GM18499 (cell line): ENCODE results near the gene PRKCA.
"Not testable (repeated sequence)": the region's sequence is repeated elsewhere in the genome, so short reads cannot be mapped to it uniquely, and the experiment has no call there.

Experiments
- ATAC-seq: cut with Tn5 transposase; IDR thresholded peaks from one replicate; pipeline ENCODE4 v1.9.1; 2021; ENCODE audit warnings: moderate number of reproducible peaks; ENCODE audit not compliant: insufficient read depth, unreplicated experiment

The PRKCA gene

DNA sequence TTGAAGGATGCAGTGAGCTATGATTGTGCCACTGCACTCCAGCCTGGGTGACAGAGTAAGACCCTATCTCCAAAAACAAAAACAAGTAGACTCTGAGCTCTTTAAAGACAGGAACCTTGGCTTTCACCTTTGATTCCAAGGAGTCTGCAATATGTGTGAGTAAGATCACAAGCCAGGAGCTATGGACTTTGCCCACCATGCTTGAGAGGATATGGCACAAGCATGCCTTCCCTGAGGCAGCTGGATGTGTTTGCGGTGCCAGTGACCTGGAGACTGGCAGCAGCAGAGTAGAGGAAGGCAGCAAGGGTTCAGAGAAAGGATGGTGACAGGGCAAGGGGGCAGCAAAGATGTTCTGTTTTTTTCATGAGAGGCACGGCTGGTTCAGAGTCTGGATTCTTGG, 14.5 kb upstream of the PRKCA start:
- ATAC-seq = no peak

DNA sequence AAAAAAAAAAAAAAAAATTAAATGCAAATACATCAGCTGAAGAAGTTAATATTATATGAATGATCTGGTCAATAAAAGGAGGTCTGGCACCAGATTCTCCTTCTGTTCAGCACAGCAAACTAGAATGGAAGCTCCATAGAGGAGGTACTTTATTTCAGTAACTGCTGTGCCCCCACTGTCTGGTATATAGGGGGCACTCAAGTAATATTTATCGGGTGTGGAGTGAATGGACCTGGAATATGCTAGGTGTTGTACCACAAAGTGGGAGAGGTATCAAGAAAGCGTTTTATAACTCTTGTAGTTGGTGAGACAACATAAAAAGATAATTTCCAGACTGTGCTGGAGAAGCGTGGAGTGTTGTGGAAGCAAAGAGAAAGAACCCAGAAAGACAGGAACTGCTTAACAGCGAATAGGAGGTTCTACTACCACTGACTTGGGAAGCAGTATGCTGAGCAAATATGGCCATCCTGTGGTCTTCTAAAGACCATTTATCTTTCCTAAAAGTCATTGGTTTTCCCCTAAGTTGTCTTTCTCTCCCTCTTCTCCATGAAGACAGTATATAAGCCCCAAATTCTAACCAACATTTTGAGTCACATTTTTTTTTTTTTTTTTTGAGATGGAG, 12.2 kb upstream of the PRKCA start:
- no peak for ATAC-seq

DNA sequence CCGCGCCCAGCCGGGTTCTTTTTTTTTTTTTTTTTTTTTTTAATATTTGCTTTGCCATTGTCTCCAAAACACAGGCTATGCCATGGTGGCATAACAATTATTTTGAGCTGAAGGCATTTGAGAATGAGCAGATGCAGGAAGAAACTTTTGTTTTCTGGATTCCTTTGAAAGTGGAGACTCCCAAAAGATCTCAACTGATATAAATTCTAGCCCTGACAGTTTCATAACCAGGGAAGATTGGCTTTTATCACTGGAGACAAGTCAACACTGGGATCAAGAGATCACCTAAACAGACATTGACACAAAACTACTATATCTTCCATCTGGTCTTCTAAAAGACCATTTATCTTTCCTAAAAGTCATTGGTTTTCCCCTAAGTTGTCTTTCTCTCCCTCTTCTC, 10.1 kb upstream of the PRKCA start:
- ATAC-seq = no peak

DNA sequence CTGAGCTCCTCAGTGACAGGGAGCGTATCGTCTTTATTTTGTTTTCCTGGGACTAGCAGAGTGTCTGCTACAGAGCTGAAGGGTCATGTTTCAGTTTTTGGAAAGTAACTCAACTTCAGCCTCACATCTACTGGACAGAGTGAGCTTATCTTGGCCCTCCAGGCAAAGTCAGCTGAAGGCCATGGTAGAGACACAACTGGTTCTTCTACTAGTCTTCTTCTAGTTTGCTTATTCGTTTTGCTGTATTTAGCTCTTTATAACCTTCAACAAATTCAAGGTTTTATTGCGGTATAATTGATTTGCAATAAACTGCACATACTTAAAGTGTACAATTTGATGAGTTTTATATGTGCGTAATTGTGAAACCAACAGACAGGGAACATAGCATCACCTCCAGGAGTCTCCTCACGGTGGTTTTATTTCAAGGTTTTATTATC, 6.1 kb upstream of the PRKCA start:
- ATAC-seq = no peak

- ATAC-seq = not testable (repeated sequence)
These were observed 5.0 kb upstream of the PRKCA start for GRCh38 chr17:66297443-66297842.

GRCh38 chr17:66299711-66300110, 2.7 kb upstream of the PRKCA start:
- no peak for ATAC-seq

GRCh38 chr17:66300956-66301355, 1.5 kb upstream of the PRKCA start:
- ATAC-seq = no peak

DNA sequence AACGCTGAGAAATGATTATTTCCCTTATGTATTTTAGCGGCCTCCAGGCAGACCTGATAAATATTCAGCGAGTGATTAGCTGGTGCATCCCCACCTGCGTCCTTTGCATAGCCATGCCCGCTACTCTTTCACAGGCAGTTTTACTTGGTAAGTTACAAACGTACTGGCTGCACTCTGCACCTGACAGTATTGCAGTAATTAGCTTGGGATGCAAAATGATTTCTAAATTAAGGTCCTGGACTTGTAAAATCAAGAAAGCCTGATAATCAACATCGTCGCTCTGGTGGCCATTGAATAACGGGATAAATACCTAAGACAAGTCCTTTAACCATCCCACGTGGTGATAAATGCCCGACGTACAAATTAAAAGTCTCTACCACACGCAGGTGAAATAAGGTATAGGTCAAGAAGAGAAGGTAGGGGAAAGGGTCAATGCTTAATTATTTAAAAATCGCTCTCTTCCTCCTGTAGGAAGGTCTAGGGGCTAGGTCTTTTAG, 998 bp upstream of the PRKCA start:
- ATAC-seq = no peak

GRCh38 chr17:66302761-66303626, 581 bp downstream of the PRKCA start:
- ATAC-seq = no peak

- ATAC-seq = no peak
These were observed 2.1 kb downstream of the PRKCA start for GRCh38 chr17:66304304-66305174.

DNA sequence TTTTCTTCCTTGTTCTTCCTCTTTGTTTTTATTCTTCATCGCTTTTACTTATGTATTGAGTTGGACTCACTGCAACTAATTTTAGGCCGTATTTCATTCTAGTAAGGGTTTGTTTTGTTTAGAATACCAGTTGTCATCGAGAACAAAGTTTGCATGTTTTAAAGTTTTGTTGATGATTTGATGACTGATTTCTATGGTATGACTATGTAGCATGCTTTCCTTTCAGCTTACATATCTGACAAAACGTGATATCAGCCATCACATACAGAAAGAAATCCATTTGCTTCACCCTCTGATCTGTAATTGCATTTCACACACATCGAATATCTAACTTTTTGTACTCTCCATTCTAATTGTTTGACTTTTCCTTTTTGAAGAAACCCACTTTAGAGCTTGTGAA, 4.0 kb downstream of the PRKCA start:
- ATAC-seq = no peak

- ATAC-seq = no peak
These were observed 4.8 kb downstream of the PRKCA start for GRCh38 chr17:66307257-66307656.

DNA sequence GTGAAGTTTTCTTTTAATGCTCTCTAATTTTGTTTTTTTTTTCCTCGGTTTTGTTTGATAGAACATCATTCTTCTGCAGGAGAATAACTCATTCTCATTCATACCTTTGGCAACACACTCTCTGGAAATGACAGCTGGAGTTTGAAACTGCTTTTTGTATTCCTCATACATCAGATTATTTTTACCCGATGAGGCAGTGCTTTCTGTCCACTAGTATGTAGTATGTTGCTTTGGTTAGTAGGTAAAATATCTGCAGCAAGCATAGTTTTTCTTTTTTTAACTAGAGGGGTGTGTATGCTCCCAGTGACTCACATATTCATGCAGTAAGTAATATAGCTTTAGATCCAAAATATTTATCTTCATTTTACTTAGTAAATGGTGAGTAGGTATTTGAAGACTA, 6.4 kb downstream of the PRKCA start:
- ATAC-seq = no peak

DNA sequence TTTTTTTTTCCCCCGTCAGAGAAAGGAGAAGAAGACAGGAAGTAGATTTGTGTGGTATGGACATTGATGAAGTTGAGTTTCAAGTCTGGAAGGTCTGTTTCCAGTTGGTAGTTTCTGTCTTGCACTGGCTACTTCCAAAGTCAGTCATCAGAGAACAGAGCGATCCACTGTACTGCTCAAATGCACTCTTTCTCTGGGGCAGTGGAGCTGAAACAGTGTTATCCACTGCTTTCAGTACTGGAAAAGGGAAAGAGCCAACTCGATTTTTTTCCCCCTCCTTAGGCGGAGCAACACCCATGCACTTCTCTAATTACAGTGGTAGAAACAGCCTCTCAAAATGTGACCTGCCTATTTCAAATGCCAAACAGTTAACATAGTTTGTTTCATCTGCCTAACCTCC, 7.4 kb downstream of the PRKCA start:
- ATAC-seq = no peak

DNA sequence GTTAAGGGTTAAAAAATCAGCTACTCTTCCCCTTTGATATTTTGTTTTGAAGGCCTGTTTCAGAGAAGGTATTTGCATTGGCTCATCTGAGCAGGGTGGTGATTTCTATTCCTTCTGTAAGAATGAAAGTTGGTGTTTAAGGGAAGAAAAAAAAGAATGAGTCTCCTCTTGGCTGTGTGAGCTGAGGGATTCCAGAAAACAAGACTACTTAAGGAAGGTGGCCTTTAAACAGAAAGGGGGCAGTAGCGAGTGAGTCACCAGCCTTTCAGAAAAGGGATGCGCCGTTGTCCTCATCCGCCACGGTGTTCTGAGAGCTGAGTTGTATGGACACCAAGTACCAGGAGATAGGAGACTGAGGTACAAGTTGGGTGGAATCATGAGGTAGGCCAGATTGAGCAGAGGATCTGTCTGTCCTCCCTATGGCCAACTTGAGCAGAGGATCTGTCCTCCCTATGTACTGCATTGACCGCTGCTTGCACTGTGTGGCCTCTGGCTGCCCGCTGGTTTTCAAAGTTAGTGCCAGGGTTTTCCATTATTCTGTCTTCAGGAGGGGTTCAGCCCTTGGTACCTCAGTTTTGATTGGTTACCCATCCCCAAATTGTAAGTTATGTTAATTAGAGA, 8.2 kb downstream of the PRKCA start:
- no peak for ATAC-seq

GRCh38 chr17:66312912-66313311, 10.5 kb downstream of the PRKCA start:
- no peak for ATAC-seq

DNA sequence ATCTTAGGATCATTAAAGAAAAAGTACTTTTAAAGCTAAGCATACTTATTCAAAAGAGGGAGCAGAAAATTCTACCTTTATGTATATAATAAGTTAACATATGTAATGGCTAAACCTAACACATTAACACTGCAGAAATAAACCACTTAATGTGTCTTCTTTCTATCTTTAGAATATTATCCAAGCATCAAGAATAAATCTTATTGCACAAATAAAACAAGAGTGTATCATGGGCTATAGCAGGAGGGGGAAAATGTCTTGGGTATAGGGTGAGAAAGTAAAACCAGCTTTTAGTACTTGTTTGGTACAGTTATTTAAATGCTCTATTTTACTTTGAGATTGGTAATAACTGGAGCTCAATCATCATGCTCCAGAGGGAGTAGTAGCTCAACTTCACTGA, 10.9 kb downstream of the PRKCA start:
- no peak for ATAC-seq

DNA sequence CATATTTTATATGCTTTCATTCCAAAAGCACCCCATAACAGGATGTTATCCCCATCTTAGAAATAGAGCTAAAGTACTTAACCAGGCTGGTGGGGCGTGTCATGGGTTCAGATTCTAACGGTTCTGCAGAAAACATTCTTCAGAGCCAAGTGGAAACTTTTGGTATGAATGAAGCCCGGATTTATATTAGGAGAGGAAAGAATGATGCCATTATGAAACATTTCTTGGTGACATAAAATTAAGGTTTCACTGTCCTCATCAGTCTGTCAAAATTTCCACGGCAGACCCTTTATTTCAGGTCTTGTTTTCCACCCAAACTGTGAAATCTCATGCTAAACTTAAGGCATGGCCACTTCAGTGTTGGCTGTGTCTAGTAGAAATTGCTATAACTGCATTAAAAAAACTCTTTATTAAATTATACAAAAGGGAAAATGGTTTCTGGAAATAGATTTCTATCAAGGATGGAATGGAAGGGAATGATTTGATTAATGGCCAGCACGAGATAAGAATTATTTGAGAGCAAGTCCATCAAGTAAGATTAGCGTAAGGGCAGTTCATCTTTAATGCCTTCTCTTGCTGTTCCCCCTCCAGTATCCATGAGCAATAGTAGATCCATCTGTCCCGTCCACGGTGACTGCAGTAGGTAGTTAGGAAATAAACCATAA, 11.7 kb downstream of the PRKCA start:
- ATAC-seq = no peak

- no peak for ATAC-seq
These were observed 15.2 kb downstream of the PRKCA start for GRCh38 chr17:66317629-66318028.

DNA sequence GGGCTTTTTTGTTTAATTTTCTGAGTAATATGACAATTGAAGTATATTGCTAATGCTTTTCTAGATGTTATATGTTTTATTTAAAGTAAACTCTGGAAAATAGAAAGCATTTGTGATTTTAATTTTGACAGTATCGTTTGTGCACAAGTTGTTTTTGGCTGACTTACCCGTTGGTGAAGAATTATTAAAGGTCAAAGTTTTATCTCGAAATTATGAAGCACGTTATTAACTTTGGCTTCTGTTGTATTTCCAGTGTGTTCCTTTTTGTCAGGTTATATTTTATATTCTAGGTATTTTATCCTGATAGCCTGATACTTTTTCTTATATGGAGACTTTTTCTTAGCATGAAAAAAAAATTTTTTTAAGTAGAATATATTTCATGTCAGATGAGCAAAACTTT, 16.8 kb downstream of the PRKCA start:
- ATAC-seq = no peak
